DOHH2 (cell line): ENCODE measurements around the gene CDC42SE2.
"Not testable (repeated sequence)": the region's sequence is repeated elsewhere in the genome, so short reads cannot be mapped to it uniquely, and the experiment has no call there.

Experiments used
- H3F3A ChIP-seq: fragments of 200-600 bp; sonication (generic), shearing (Covaris generic); 2 replicates; pipeline ENCODE4 v1.6.0; 2016; ENCODE audit warnings: antibody characterized with exemption, mild to moderate bottlenecking; ENCODE audit not compliant: control insufficient read depth, insufficient read depth
- H3K27ac ChIP-seq: fragments of 200-600 bp; sonication (generic); 2 replicates; pipeline ENCODE4 v1.5.1; 2014; ENCODE audit warnings: low read depth, mild to moderate bottlenecking, low read length, moderate library complexity
- H3K27me3 ChIP-seq: fragments of 200-600 bp; sonication (generic); 2 replicates; pipeline ENCODE4 v1.6.1; 2014; ENCODE audit warnings: mild to moderate bottlenecking, low read length, mixed read lengths; ENCODE audit not compliant: control insufficient read depth
- H3K36me3 ChIP-seq: fragments of 200-600 bp; sonication (generic); 2 replicates; pipeline ENCODE4 v1.6.1; 2014; ENCODE audit warnings: mild to moderate bottlenecking, low read length, moderate library complexity, mixed read lengths; ENCODE audit not compliant: control insufficient read depth
- H3K4me1 ChIP-seq: fragments of 200-600 bp; sonication (generic); 2 replicates; pipeline ENCODE4 v1.6.1; 2014; ENCODE audit warnings: mild to moderate bottlenecking, low read length, mixed read lengths; ENCODE audit not compliant: control insufficient read depth
- H3K4me2 ChIP-seq: fragments of 200-600 bp; sonication (generic); 2 replicates; pipeline ENCODE4 v1.6.0; 2014; ENCODE audit warnings: mild to moderate bottlenecking, low read length, moderate library complexity
- H3K4me3 ChIP-seq: fragments of 200-600 bp; sonication (generic); 2 replicates; pipeline ENCODE4 v1.5.1; 2014; ENCODE audit warnings: mild to moderate bottlenecking, low read length, mixed read lengths
- H3K79me2 ChIP-seq: fragments of 200-600 bp; sonication (generic); 2 replicates; pipeline ENCODE4 v1.6.1; 2014; ENCODE audit warnings: mild to moderate bottlenecking, low read length, mixed read lengths; ENCODE audit not compliant: control insufficient read depth
- H3K9me2 ChIP-seq: fragments of 200-600 bp; sonication (generic); replicated peaks from 2 replicates; pipeline ENCODE4 v1.6.1; 2014; ENCODE audit warnings: mild to moderate bottlenecking, low read length, mixed read lengths; ENCODE audit not compliant: control insufficient read depth
- H3K9me3 ChIP-seq: fragments of 200-600 bp; sonication (generic); 2 replicates; pipeline ENCODE4 v1.6.1; 2014; ENCODE audit warnings: antibody characterized with exemption, low read length, mixed read lengths; ENCODE audit not compliant: control insufficient read depth, insufficient read depth
- H4K20me1 ChIP-seq: fragments of 200-600 bp; sonication (generic); 2 replicates; pipeline ENCODE4 v1.6.0; 2014; ENCODE audit warnings: low read depth, mild to moderate bottlenecking, antibody characterized with exemption, low read length, moderate library complexity; ENCODE audit not compliant: control insufficient read depth, insufficient read depth
- EZH2phosphoT487 ChIP-seq: fragments of 200-600 bp; sonication (generic); IDR thresholded peaks from 2 replicates; pipeline ENCODE4 v1.6.1; 2017; ENCODE audit warnings: borderline replicate concordance, mild to moderate bottlenecking, antibody characterized with exemption, low read length, moderate library complexity, mixed read lengths
- TF ChIP-seq, protein P1 (sequence below): fragments of 200-600 bp; sonication (generic); IDR thresholded peaks from one replicate; pipeline ENCODE4 v1.5.1; 2014; ENCODE audit warnings: antibody characterized with exemption, mild to moderate bottlenecking, low read depth, low read length; ENCODE audit not compliant: poor library complexity, severe bottlenecking

The CDC42SE2 gene

DNA sequence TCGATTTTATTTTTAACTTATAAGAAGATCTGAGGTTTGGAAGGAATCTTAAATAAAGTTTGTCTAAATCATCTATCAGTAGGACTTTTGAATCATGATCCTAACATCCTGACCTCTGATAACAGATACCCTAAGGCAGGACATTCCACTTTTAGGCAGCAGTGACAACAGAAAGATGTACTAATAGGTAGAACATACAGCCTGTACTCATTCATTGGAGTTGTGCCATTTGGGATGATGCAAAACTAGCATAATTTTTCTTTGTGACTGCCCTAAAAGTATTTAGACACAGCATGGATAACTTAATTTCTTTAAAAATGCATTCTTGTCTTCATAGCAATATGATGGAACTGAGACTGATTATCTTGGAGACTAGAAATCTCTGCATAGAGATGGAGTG lies 39.7 kb downstream of the CDC42SE2 start:
- Histone ChIP-seq H4K20me1 (peaks cover 8% of the 10 kb centered on the region; the same call in 1 of the 2 replicates), H3K4me2 (no peak overlapping the region), H3K9me3 (peaks cover 9% of the 10 kb centered on the region), H3K36me3 (no peaks in the 10 kb centered on the region), H3K4me1 (no peaks in the 10 kb centered on the region), H3K79me2 (peaks cover 71% of the 10 kb centered on the region), H3K4me3 (no peak overlapping the region), H3F3A (no peaks in the 10 kb centered on the region), H3K27me3 (no peaks in the 10 kb centered on the region), H3K9me2 (no peaks in the 10 kb centered on the region), H3K27ac (no peak overlapping the region)
- TF ChIP-seq EZH2phosphoT487 = no peak

- H3F3A ChIP-seq = no peaks in the 10 kb centered on the region
- no peaks in the 10 kb centered on the region for H3K4me1 ChIP-seq
- H3K79me2 ChIP-seq = peaks cover 65% of the 10 kb centered on the region
- H3K27me3 ChIP-seq = no peaks in the 10 kb centered on the region
- no peak overlapping the region for H3K27ac ChIP-seq
- no peak overlapping the region for H3K4me2 ChIP-seq
- peaks cover 2% of the 10 kb centered on the region; the same call in 1 of the 2 replicates for H4K20me1 ChIP-seq
- H3K36me3 ChIP-seq = no peaks in the 10 kb centered on the region
- no peak overlapping the region for H3K4me3 ChIP-seq
- TF ChIP-seq EZH2phosphoT487 = no peak
- TF ChIP-seq, protein P1, sequence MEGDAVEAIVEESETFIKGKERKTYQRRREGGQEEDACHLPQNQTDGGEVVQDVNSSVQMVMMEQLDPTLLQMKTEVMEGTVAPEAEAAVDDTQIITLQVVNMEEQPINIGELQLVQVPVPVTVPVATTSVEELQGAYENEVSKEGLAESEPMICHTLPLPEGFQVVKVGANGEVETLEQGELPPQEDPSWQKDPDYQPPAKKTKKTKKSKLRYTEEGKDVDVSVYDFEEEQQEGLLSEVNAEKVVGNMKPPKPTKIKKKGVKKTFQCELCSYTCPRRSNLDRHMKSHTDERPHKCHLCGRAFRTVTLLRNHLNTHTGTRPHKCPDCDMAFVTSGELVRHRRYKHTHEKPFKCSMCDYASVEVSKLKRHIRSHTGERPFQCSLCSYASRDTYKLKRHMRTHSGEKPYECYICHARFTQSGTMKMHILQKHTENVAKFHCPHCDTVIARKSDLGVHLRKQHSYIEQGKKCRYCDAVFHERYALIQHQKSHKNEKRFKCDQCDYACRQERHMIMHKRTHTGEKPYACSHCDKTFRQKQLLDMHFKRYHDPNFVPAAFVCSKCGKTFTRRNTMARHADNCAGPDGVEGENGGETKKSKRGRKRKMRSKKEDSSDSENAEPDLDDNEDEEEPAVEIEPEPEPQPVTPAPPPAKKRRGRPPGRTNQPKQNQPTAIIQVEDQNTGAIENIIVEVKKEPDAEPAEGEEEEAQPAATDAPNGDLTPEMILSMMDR = no peak
- H3K9me3 ChIP-seq = peaks cover 9% of the 10 kb centered on the region
- no peaks in the 10 kb centered on the region for H3K9me2 ChIP-seq
These were observed 40.6 kb downstream of the CDC42SE2 start for GRCh38 chr5:131304414-131304813.

DNA sequence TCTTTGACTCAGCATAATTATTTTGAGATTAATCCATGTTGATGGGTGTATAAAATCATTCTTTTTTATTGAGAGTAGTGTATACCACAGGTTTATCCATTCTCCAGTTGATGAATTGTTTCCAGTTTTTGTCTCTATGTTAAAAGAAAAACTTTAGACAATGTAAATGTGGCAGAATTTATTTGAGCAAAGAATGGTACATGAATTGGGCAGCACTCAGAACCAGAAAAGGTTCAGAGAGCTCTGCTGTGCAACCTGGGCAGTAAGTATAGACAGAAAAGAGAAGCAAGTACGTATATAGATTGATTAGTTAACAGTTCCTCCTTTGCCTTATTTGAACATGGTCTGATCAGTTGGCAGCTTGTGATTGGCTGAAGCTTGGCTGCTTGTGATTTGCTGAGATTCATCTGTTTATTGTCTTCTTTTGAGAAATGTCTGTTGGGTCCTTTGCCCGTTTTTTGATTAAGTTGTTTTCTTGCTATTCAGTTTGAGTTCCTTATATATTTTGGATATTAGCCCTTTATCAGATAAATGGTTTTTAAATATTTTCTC lies 41.4 kb downstream of the CDC42SE2 start:
- peaks cover 57% of the 10 kb centered on the region for H3K79me2 ChIP-seq
- H3K27ac ChIP-seq = no peak overlapping the region
- H3K9me3 ChIP-seq = peaks cover 9% of the 10 kb centered on the region
- no peak overlapping the region for H3K4me2 ChIP-seq
- no peaks in the 10 kb centered on the region for H3K27me3 ChIP-seq
- no peaks in the 10 kb centered on the region for H3K9me2 ChIP-seq
- H3F3A ChIP-seq = no peaks in the 10 kb centered on the region
- no peaks in the 10 kb centered on the region for H4K20me1 ChIP-seq
- TF ChIP-seq EZH2phosphoT487 = no peak
- TF ChIP-seq, protein P1 = no peak
- H3K4me1 ChIP-seq = no peaks in the 10 kb centered on the region
- no peaks in the 10 kb centered on the region for H3K36me3 ChIP-seq
- H3K4me3 ChIP-seq = no peak overlapping the region

DNA sequence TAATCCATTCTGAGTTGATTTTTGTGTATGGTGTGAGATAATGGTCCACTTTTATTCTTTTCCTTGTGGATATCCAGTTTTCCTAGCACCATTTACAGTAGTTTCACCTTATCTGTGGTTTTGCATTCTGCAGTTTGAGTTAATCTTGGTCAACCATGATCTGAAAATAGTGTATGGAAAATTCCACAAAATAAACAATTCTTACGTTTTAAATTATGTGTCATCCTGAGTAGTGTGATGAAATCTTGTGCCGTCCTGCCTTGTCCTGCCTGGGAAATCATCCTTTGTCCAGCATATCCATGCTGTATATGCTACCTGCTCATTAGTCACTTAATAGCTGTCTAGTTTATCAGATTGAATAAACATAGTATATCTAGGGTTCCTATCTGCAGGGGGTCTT lies 42.1 kb downstream of the CDC42SE2 start:
- Histone ChIP-seq H4K20me1 (no peaks in the 10 kb centered on the region), H3K27ac (no peak overlapping the region), H3K4me2 (no peak overlapping the region), H3K9me3 (peaks cover 9% of the 10 kb centered on the region), H3K36me3 (no peaks in the 10 kb centered on the region), H3K4me3 (no peak overlapping the region), H3K27me3 (no peaks in the 10 kb centered on the region), H3K9me2 (no peaks in the 10 kb centered on the region), H3F3A (no peaks in the 10 kb centered on the region), H3K79me2 (peaks cover 52% of the 10 kb centered on the region), H3K4me1 (no peaks in the 10 kb centered on the region)
- no peak for TF ChIP-seq EZH2phosphoT487
- TF ChIP-seq, protein P1 = no peak

- not testable (repeated sequence) for H3K27ac ChIP-seq, H3F3A ChIP-seq, H3K9me2 ChIP-seq, H3K36me3 ChIP-seq, H3K4me3 ChIP-seq, H3K9me3 ChIP-seq, H3K27me3 ChIP-seq, H3K4me1 ChIP-seq, H4K20me1 ChIP-seq, H3K4me2 ChIP-seq
- H3K79me2 ChIP-seq = peaks cover 57% of the 10 kb centered on the region
These were observed 48.5 kb downstream of the CDC42SE2 start for GRCh38 chr5:131312235-131312772.
